AG04450 (cell line): ENCODE measurements around the gene BUB1. TPM values are rescaled to one million over a fixed set of nuclear protein-coding genes. Genes with fewer than 3 reads are reported as not detected.

Source experiments
- CTCF ChIA-PET: fragments of 300-600, 350-600 bp; formaldehyde crosslinking; extraction: SDS; loops from one replicate; lab custom pipeline; 2022; ENCODE audit warnings: antibody characterized with exemption, inconsistent platforms; lab: Charles Lee
- POLR2A ChIA-PET: fragments of 350-600 bp; formaldehyde crosslinking; extraction: SDS; loops from one replicate; lab custom pipeline; 2021; ENCODE audit warnings: antibody characterized with exemption, inconsistent platforms; lab: Yijun Ruan, JAX
- DNase-seq: peaks from one replicate; pipeline ENCODE4 v3.0.0-alpha.2; 2011; ENCODE audit warnings: low read depth, low spot score
- H3K27ac ChIP-seq: one replicate; pipeline ENCODE4 v1.5.1; 2012; ENCODE audit warnings: low read depth, low read length, control low read depth
- H3K27me3 ChIP-seq: one replicate; pipeline ENCODE4 v1.6.0; 2012; ENCODE audit warnings: low read length; ENCODE audit not compliant: control insufficient read depth, insufficient read depth
- H3K4me3 ChIP-seq: 2 replicates; pipeline ENCODE4 v1.5.1; 2011; ENCODE audit warnings: mild to moderate bottlenecking, low read depth, low read length, control low read depth
- H3K9me3 ChIP-seq: 2 replicates; pipeline ENCODE4 v1.5.1; 2012; ENCODE audit warnings: low read length; ENCODE audit not compliant: control insufficient read depth, insufficient read depth
- CTCF ChIP-seq: IDR thresholded peaks from 2 replicates; pipeline ENCODE4 v1.5.1; 2011; ENCODE audit warnings: low read depth, low read length, control low read depth, inconsistent platforms
- polyA plus RNA-seq: library from polyadenylated mRNA; depleted of rRNA; stranded (reverse); fragments of >200 nt; gene quantifications from 2 replicates; pipeline ENCODE4 v1.2.3, GENCODE V29; 2011

The BUB1 gene
- polyA plus RNA-seq, 1 experiment, result 14.1 TPM

GRCh38 chr2:110720547-110720946, 42.7 kb upstream of the BUB1 start:
- peaks cover 39% of the 10 kb centered on the region for H3K27me3 ChIP-seq
- no peaks in the 10 kb centered on the region for H3K9me3 ChIP-seq
- no peak for DNase-seq
- ChIA-PET CTCF (no interaction called here), POLR2A (no interaction called here)
- H3K4me3 ChIP-seq, result no peak overlapping the region
- no peak overlapping the region for H3K27ac ChIP-seq
- no peak for TF ChIP-seq CTCF

GRCh38 chr2:110718990-110719389, 41.1 kb upstream of the BUB1 start:
- H3K27me3 ChIP-seq, result peaks cover 36% of the 10 kb centered on the region

GRCh38 chr2:110718382-110718781, 40.5 kb upstream of the BUB1 start:
- DNase-seq, result no peak
- ChIA-PET POLR2A (no interaction called here), CTCF (no interaction called here)
- Histone ChIP-seq H3K27me3 (peaks cover 31% of the 10 kb centered on the region), H3K27ac (no peak overlapping the region), H3K9me3 (no peaks in the 10 kb centered on the region), H3K4me3 (no peak overlapping the region)
- no peak for TF ChIP-seq CTCF

More at GRCh38 chr2:110718990-110719389, 41.1 kb upstream of the BUB1 start:
- no peak overlapping the region for H3K4me3 ChIP-seq
- H3K27ac ChIP-seq, result no peak overlapping the region
- no peak for DNase-seq
- TF ChIP-seq CTCF, result no peak
- H3K9me3 ChIP-seq, result no peaks in the 10 kb centered on the region
- ChIA-PET POLR2A (no interaction called here), CTCF (interaction anchor here (0.8 kb wide), 1 partner anchor 36 kb away, joined by 3 read pairs; no protein-coding TSS in a partner anchor)

GRCh38 chr2:110717734-110718133, 39.9 kb upstream of the BUB1 start:
- Histone ChIP-seq H3K9me3 (no peaks in the 10 kb centered on the region), H3K4me3 (no peak overlapping the region), H3K27me3 (peaks cover 32% of the 10 kb centered on the region), H3K27ac (no peak overlapping the region)
- no peak for TF ChIP-seq CTCF
- CTCF ChIA-PET, result no interaction called here
- DNase-seq, result no peak
- POLR2A ChIA-PET, result no interaction called here

- H3K9me3 ChIP-seq, result no peaks in the 10 kb centered on the region
- no peak overlapping the region for H3K27ac ChIP-seq
- CTCF ChIA-PET, result no interaction called here
- peaks cover 29% of the 10 kb centered on the region for H3K27me3 ChIP-seq
- no peak for TF ChIP-seq CTCF
- H3K4me3 ChIP-seq, result no peak overlapping the region
- no peak for DNase-seq
- POLR2A ChIA-PET, result no interaction called here
These were observed 39.2 kb upstream of the BUB1 start for GRCh38 chr2:110716959-110717645.
